NCI-H128 (cell line): ENCODE measurements around the gene HMCN1.
"Not testable (repeated sequence)": the region's sequence is repeated elsewhere in the genome, so short reads cannot be mapped to it uniquely, and the experiment has no call there.

Source experiments
- DNase-seq: peaks from one replicate; lab custom pipeline; 2025; ENCODE audit not compliant: unreplicated experiment; lab: John Stamatoyannopoulos, UW

HMCN1 gene

GRCh38 chr1:185846672-185847444 lies 112.7 kb downstream of the HMCN1 start:
- no peak for DNase-seq

GRCh38 chr1:185849014-185849413 lies 114.8 kb downstream of the HMCN1 start:
- DNase-seq: no peak

- DNase-seq: no peak
These were observed 116.2 kb downstream of the HMCN1 start for GRCh38 chr1:185850366-185850765.

- no peak for DNase-seq
These were observed 119.5 kb downstream of the HMCN1 start for GRCh38 chr1:185853739-185854138.

- no peak for DNase-seq
These were observed 122.3 kb downstream of the HMCN1 start for GRCh38 chr1:185856482-185856881.

- no peak for DNase-seq
These were observed 123.3 kb downstream of the HMCN1 start for GRCh38 chr1:185857442-185857841.

- DNase-seq: no peak
These were observed 126.1 kb downstream of the HMCN1 start for GRCh38 chr1:185860311-185860710.

- no peak for DNase-seq
These were observed 126.7 kb downstream of the HMCN1 start for GRCh38 chr1:185860859-185861258.

- no peak for DNase-seq
These were observed 127.4 kb downstream of the HMCN1 start for GRCh38 chr1:185861630-185862029.

- DNase-seq: no peak
These were observed 128.0 kb downstream of the HMCN1 start for GRCh38 chr1:185862235-185862634.

GRCh38 chr1:185864331-185864730 lies 130.1 kb downstream of the HMCN1 start:
- no peak for DNase-seq

- DNase-seq: no peak
These were observed 130.8 kb downstream of the HMCN1 start for GRCh38 chr1:185864889-185865517.

- no peak for DNase-seq
These were observed 135.4 kb downstream of the HMCN1 start for GRCh38 chr1:185869590-185869989.

GRCh38 chr1:185871627-185872150 lies 137.5 kb downstream of the HMCN1 start:
- DNase-seq: no peak

- DNase-seq: no peak
These were observed 140.1 kb downstream of the HMCN1 start for GRCh38 chr1:185874246-185874645.

GRCh38 chr1:185880330-185880729 lies 146.1 kb downstream of the HMCN1 start:
- no peak for DNase-seq

- DNase-seq: no peak
These were observed 146.7 kb downstream of the HMCN1 start for GRCh38 chr1:185880779-185881333.

- DNase-seq: no peak
These were observed 151.9 kb downstream of the HMCN1 start for GRCh38 chr1:185886046-185886445.

- no peak for DNase-seq
These were observed 152.5 kb downstream of the HMCN1 start for GRCh38 chr1:185886671-185887070.

- not testable (repeated sequence) for DNase-seq
These were observed 158.7 kb downstream of the HMCN1 start for GRCh38 chr1:185892831-185893403.

- DNase-seq: no peak
These were observed 160.6 kb downstream of the HMCN1 start for GRCh38 chr1:185894791-185895190.
